ENCODE results near the gene CNTD1. TPM values are rescaled to one million over a fixed set of nuclear protein-coding genes. Genes with fewer than 3 reads are reported as not detected.
A peak's percentile ranks its signal among the peaks of the same experiment; 100 is the strongest.

The CNTD1 gene
- total RNA-seq, 1 experiment from 2014 or later, result 0.13 TPM

DNA sequence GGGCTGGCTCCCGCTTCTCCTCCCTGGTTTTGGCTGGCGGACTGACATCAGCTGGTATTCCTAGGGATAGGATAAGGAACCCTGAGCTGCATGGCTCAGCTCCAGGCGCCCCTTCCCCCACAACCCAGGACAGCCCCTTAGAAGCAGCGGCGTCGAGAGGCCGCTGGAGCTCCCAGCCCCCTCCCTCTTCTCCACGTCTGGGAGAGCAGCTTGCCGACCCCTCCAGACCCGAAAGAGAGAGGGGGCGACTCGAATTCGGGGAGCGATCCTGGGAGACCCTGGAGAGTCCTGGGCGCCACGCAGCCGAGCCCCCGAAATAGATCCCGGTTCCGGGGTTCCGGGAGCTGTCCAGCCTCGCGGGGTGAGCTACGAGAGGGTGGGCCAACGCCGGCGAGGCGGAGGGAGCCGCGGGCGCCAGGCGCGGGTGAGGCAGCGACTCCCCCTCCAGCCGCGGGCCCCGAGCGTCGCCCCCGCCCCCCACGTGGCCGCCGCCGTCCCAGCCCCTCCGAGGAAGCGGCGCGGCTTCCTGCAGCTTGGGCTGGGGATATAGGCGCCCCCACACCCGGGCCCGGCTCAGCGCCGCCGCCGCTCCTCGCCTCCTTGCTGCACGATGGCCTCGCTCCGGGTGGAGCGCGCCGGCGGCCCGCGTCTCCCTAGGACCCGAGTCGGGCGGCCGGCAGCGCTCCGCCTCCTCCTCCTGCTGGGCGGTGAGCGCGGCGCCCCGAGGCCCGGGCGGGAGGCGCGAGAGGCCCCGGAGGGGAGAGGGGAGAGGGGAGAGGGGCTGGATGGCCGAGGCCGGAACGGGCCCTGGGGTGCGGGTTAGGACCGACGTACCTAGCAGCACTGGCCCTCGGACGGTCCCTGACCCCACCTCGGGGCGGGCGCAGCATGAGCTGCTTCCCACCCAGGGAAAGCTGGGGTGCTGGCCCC, 37.7 kb upstream of the CNTD1 start, which contains the start of gene RAMP2:
RAMP2 (plus strand) TSS at position 576 of the 930 bp plus-strand sequence; CDS start at position 611, 35 bp downstream.
- BruUV-seq (replicated peaks), result no TSS peak
- Histone ChIP-seq H3K9me3 (ENCODE audit: control insufficient read depth, insufficient read depth, low read depth, low read length) (no peaks in the 10 kb centered on the region), H3K4me3 (ENCODE audit: low read depth in 2 of 2, low read length in 2 of 2) (peak within 1 kb of the TSS; percentile 26 to 28; a peak in 3 of 4 replicates), H3K27ac (ENCODE audit: low read length) (no peak within 1 kb of the TSS), H3K36me3 (ENCODE audit: control insufficient read depth, insufficient read depth, low read length) (no peaks in the 10 kb centered on the region), H3K27me3 (ENCODE audit: control insufficient read depth, insufficient read depth, low read length) (no peaks in the 10 kb centered on the region), H3K4me1 (ENCODE audit: control insufficient read depth, insufficient read depth, low read length) (no peaks in the 10 kb centered on the region)
- in situ Hi-C loops (cut with HindIII; ENCODE audit: low pct_unique_long_range_greater_than_20kb, low sequenced_read_pairs) (no loop called here), intact Hi-C loops (cut with micrococcal nuclease; ENCODE audit: unreplicated experiment) (no loop called here)
- CTCF ChIA-PET, result no interaction called here
- TF ChIP-seq SIN3A (IDR thresholded peaks at IDR 0.05; ENCODE audit: borderline replicate concordance, insufficient read depth, low read depth, low read length), result no peak
- TF ChIP-seq, protein P1, sequence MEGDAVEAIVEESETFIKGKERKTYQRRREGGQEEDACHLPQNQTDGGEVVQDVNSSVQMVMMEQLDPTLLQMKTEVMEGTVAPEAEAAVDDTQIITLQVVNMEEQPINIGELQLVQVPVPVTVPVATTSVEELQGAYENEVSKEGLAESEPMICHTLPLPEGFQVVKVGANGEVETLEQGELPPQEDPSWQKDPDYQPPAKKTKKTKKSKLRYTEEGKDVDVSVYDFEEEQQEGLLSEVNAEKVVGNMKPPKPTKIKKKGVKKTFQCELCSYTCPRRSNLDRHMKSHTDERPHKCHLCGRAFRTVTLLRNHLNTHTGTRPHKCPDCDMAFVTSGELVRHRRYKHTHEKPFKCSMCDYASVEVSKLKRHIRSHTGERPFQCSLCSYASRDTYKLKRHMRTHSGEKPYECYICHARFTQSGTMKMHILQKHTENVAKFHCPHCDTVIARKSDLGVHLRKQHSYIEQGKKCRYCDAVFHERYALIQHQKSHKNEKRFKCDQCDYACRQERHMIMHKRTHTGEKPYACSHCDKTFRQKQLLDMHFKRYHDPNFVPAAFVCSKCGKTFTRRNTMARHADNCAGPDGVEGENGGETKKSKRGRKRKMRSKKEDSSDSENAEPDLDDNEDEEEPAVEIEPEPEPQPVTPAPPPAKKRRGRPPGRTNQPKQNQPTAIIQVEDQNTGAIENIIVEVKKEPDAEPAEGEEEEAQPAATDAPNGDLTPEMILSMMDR (IDR thresholded peaks at IDR 0.05), result no peak
- TF ChIP-seq, protein P2, sequence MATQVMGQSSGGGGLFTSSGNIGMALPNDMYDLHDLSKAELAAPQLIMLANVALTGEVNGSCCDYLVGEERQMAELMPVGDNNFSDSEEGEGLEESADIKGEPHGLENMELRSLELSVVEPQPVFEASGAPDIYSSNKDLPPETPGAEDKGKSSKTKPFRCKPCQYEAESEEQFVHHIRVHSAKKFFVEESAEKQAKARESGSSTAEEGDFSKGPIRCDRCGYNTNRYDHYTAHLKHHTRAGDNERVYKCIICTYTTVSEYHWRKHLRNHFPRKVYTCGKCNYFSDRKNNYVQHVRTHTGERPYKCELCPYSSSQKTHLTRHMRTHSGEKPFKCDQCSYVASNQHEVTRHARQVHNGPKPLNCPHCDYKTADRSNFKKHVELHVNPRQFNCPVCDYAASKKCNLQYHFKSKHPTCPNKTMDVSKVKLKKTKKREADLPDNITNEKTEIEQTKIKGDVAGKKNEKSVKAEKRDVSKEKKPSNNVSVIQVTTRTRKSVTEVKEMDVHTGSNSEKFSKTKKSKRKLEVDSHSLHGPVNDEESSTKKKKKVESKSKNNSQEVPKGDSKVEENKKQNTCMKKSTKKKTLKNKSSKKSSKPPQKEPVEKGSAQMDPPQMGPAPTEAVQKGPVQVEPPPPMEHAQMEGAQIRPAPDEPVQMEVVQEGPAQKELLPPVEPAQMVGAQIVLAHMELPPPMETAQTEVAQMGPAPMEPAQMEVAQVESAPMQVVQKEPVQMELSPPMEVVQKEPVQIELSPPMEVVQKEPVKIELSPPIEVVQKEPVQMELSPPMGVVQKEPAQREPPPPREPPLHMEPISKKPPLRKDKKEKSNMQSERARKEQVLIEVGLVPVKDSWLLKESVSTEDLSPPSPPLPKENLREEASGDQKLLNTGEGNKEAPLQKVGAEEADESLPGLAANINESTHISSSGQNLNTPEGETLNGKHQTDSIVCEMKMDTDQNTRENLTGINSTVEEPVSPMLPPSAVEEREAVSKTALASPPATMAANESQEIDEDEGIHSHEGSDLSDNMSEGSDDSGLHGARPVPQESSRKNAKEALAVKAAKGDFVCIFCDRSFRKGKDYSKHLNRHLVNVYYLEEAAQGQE (IDR thresholded peaks at IDR 0.05; ENCODE audit: insufficient read depth in 1 of 2, low read depth in 2 of 2, low read length in 1 of 2), result peak; percentile 61 to 74
- POLR2A ChIA-PET, result interaction anchor here (1.0 kb wide), 1 partner anchor 12 kb away, joined by 5 read pairs; the partner anchor contains the start of gene VPS25
- no peak for DNase-seq (ENCODE audit: low read depth, low spot score)
- ATAC-seq, result peak; percentile 58

DNA sequence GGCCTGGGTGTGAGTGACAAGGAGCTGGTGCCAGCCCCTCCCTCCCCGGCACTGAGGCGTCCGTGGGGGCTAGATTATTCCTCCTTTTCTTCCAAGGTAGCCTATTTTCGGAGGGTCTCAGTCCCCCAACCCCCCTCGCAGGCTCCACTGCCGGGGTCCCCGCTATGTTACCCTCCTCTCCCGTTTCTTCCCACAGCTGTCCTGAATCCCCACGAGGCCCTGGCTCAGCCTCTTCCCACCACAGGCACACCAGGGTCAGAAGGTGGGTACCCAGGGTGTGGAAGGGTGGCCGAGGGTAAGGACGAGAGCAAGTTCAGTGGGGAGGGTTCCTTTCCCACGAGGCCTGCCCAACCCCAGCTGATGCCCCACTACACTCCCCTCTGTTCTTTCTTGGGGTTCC, 37.0 kb upstream of the CNTD1 start:
- Histone ChIP-seq H3K27ac (ENCODE audit: low read length) (no peak overlapping the region), H3K4me3 (ENCODE audit: low read depth in 2 of 2, low read length in 2 of 2) (peak overlapping the region; percentile 26 to 28; a peak in 2 of 4 replicates), H3K9me3 (ENCODE audit: control insufficient read depth, insufficient read depth, low read depth, low read length) (no peaks in the 10 kb centered on the region), H3K36me3 (ENCODE audit: control insufficient read depth, insufficient read depth, low read length) (no peaks in the 10 kb centered on the region), H3K4me1 (ENCODE audit: control insufficient read depth, insufficient read depth, low read length) (no peaks in the 10 kb centered on the region), H3K27me3 (ENCODE audit: control insufficient read depth, insufficient read depth, low read length) (no peaks in the 10 kb centered on the region)
- TF ChIP-seq, protein P1 (IDR thresholded peaks at IDR 0.05), result no peak
- TF ChIP-seq TCF7L2 (IDR thresholded peaks at IDR 0.05; ENCODE audit: low read depth, low read length) (no peak), POLR2AphosphoS5 (IDR thresholded peaks at IDR 0.05; ENCODE audit: low read depth, low read length) (no peak), SIN3A (IDR thresholded peaks at IDR 0.05; ENCODE audit: borderline replicate concordance, insufficient read depth, low read depth, low read length) (no peak)
- TF ChIP-seq, protein P2 (IDR thresholded peaks at IDR 0.05; ENCODE audit: insufficient read depth in 1 of 2, low read depth in 2 of 2, low read length in 1 of 2), result no peak
- no TSS peak for BruUV-seq (replicated peaks)
- CTCF ChIA-PET, result no interaction called here
- ATAC-seq (no peak), DNase-seq (ENCODE audit: low read depth, low spot score) (no peak)
- POLR2A ChIA-PET, result no interaction called here
- in situ Hi-C loops (cut with HindIII; ENCODE audit: low pct_unique_long_range_greater_than_20kb, low sequenced_read_pairs), result no loop called here
- intact Hi-C loops (cut with micrococcal nuclease; ENCODE audit: unreplicated experiment), result no loop called here
